HG03108 (cell line): Measurements from ENCODE around the gene GOLGA8S.
"Not testable (repeated sequence)": the region's sequence is repeated elsewhere in the genome, so short reads cannot be mapped to it uniquely, and the experiment has no call there.

Experiments used
- ATAC-seq: cut with Tn5 transposase; IDR thresholded peaks from one replicate; pipeline ENCODE4 v1.9.1; 2021; ENCODE audit warnings: moderate library complexity; ENCODE audit not compliant: unreplicated experiment

The GOLGA8S gene, protein sequence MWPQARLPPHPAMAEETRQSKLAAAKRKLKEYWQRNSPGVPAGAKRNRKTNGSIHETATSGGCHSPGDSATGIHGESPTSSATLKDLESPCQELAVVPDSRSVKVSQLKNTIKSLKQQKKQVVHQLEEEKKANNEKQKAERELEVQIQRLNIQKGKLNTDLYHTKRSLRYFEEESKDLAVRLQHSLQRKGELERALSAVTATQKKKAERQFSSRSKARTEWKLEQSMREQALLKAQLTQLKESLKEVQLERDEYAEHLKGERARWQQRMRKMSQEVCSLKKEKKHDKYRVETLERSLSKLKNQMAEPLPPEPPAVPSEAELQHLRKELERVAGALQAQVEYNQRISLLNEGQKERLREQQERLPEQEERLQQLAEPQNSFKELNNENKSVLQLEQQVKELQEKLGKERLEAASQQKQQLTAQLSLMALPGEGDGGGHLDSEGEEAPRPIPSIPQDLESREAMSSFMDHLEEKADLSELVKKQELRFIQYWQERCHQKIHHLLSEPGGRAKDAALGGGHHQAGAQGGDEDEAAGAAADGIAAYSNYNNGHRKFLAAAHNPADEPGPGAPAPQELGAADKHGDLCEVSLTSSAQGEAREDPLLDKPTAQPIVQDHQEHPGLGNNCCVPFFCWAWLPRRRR

DNA sequence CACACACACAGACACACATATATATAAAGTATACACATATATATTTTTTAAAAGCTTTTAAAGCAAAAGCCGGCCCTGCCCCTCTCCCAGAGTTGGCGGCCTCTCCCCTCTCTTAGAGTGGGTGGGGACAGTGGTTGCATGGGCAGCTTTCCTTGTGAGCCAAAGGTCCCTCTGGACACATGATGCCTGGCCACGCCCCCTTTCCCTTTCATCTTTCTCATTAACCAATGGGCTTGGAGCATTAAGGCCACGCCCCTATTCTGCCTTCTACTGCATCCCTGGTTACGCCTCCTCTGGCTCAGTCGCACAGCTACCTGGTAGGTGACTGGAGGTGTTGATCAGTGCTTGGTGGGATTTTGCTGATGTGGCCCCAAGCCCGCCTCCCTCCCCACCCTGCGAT, at the start of gene GOLGA8S:
GOLGA8S (plus strand) TSS at position 301 of the 400 bp plus-strand sequence; CDS start at position 363, 62 bp downstream.
- ATAC-seq = not testable (repeated sequence)

DNA sequence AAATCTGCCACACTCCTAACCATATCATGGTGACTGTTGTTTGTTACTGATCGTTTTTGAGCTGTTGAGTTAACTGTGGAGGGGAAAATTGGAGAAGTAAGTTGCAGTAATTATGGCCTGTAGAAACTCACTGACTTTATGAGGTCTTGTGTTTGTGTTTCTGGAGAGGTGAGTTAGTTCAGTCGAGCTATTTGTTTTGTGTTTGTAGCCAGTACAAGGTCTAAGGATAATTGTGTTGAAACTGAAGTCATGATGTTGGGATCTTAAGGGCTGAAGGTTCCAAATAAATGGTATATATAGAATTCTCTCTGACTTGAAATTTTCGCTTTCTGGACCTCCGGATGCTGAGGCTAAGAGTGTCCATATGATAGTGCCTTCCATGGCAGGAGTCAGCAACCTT, 49.7 kb upstream of the GOLGA8S start:
- not testable (repeated sequence) for ATAC-seq

DNA sequence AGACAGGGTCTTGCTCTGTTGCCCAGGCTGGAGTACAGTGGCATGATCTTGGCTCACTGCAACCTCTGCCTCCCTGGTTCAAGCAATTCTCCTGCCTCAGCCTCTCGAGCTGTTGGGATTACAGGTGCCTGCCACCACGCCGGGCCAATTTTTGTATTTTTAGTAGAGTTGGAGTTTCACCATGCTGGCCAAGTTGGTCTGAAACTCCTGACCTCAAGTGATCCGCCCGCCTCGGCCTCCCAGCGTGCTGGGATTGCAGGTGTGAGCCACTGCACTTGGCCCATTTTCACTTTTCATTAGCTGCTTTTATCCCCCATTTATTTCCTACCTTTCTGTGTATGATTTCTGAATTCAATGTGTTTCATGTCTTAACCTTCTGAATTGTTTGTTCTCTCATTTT, 48.6 kb upstream of the GOLGA8S start:
- not testable (repeated sequence) for ATAC-seq

DNA sequence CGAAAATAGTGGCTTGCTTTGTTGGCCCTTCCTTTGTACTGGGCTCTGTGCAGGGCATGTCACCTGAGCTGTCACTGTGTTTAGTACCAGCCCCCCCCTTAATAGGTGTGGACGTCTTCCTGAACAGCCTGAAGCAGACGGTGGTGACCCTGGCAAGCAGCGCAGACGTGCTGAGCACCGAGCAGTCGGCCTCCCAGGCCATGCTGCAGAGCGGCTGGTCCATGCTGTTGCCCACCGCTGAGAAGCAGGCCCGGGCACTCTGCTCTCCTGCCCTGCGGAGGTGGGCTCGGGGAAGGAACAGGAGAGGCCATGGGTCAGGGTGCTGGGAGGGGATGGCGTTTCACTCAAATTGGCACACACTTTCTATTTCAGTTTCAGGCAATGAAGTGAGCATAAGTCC, 43.3 kb upstream of the GOLGA8S start:
- ATAC-seq = not testable (repeated sequence)

DNA sequence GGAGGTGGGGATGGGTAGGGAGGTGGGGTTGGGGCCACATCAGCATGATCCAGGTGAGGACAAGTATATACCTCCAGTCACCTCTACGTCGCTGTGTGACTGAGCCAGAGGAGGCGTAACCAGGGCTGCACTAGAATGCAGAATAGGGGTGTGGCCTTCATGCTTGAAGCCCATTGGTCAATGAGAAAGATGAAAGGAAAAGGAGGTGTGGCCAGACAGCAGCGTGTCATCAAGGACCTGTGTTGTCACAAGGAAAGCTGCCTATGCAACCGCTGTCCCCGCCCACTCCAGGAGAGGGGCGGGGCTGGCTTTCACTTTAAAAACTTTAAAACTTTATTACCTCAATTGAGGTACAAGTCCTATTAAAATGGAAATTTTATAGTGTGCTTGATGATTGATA, 20.5 kb upstream of the GOLGA8S start, which contains the start of gene GOLGA6L26:
GOLGA6L26 (minus strand) TSS at position 101 of the 400 bp plus-strand sequence; CDS start at position 40, 61 bp downstream.
- not testable (repeated sequence) for ATAC-seq

DNA sequence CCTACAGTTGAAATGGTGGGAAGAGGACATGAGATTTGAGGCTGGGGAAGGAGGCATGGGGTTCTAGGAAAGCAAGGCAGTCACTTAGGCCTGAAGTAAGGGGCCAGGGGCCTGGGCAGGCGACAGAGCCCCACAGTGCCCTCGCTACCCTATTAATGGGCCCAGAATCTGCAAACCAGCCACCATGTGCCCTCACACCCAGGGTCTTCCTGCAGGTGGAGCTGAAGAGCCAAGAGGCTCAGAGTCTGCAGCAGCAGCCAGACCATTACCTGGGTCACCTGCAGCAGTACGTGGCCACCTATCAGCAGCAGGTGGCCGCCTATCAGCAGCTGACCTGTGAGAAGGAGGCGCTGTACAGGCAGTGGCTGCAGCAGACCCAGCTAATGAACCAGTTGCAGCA, 8.1 kb downstream of the GOLGA8S start:
- ATAC-seq = not testable (repeated sequence)

DNA sequence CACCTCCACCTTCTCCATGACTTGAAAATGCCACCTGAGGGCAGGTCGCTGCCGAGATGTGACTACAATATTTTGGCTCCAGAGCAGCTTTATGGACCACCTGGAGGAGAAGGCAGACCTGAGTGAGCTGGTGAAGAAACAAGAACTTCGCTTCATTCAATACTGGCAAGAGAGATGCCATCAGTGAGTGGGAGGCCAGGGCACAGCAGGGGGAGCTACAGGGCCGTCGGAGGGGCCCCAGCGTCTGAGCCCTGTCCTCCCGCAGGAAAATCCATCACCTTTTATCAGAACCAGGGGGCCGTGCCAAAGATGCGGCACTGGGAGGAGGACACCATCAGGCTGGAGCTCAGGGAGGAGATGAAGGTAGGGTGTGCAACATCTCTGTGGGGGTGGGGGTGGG, 9.7 kb downstream of the GOLGA8S start:
- not testable (repeated sequence) for ATAC-seq

DNA sequence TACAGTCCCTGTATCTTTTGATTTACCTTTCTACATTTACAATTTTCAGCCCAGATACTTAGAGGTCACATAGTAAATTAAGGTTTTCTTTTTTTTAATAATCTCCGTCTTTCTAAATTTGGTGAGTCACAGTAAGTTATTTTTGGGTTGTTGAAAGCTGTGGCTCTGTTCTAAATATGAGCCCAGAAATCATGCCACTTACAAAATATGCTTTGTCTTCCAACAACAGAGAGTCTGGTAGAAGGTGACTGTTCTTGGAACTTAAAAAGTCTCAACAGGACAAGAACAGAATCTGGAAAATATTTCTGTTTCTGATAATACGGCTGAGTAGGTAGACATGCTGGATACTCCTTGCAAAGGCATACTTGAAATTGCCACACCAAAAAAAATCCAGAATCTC, 16.0 kb downstream of the GOLGA8S start:
- no peak for ATAC-seq

DNA sequence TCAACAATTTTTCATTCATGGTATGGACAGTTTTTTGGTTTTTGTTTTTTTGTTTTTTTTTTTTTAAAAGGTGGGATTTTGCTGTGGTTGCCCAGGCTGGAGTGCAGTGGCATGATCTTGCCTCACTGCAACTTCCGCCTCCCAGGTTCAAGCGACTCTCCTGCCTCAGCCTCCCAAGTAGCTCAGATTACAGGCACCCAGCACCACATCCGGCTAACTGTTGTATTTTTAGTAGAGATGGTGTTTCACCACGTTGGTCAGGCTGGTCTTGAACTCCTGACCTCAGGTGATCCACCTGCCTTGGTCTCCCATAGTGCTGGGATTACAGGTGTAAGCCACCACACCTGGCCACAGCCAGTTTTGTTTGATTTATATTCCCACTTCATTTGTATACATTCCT, 16.6 kb downstream of the GOLGA8S start:
- not testable (repeated sequence) for ATAC-seq

DNA sequence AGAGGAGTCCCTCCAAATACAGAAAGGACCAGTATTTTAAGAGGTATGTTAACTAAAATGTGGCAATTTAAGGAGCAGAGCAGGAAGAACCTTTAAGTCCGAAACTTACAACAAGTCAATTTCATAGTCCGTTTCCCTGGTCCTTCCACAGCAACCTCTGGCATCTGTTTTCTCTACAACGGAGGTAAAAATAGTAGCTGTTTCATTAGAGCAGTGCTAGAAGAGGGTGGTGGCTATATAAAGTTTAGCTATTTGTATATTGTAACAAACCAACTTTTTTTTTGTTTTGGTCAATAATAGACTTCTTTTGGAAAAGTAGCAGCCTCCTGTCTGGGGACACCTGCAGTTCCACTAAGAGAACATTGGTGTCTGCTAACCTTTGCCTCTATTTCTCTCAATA, 17.3 kb downstream of the GOLGA8S start:
- not testable (repeated sequence) for ATAC-seq

DNA sequence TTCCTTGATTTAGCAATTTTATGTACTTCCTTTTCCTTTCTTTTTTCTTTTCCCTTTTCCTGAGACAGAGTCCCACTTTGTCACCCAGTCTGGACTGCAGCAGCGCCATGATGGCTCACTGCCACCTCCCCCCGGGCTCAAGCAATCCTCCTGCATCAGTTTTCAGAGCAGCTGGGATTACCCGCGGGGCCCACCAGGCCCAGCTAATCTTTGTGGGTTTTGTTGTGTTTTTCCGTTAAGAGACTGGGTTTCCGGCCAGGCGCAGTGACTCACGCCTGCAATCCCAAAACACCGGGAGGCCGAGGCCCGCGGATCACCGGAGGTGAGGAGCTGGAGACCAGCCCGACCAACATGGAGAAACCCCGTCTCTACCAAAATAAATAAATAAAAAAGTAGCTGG, 17.7 kb downstream of the GOLGA8S start:
- ATAC-seq = no peak

DNA sequence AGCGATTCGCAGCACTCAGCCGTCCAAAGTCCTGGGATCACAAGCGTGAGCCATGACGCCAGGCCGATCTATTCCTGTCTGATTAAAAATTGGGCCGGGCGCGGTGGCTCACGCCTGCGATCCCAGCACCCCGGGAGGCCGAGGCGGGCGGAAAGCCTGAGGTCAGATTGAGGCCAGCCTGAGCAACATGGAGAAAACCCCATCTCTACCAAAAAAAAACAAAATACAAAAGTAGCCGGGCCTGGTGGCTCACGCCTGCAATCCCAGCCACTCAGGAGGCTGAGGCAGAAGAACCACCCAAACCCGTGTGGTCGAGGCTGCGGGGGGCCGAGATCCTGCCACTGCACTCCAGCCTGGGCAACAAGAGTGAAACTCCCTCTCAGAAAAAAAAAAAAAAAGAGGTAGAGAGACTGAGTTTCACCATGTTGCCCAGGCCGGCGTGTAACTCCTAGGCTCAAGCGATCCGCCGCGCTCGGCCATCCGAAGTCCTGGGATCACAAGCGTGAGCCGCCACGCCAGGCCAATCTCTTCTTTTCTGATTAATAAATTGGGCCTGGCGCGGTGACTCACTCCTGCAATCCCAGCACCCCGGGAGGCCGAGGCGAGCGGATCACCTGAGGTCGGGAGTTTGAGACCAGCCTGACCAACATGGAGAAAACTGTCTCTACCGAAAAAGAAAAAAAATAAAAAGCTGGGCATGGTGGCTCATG, 18.5 kb downstream of the GOLGA8S start:
- not testable (repeated sequence) for ATAC-seq

DNA sequence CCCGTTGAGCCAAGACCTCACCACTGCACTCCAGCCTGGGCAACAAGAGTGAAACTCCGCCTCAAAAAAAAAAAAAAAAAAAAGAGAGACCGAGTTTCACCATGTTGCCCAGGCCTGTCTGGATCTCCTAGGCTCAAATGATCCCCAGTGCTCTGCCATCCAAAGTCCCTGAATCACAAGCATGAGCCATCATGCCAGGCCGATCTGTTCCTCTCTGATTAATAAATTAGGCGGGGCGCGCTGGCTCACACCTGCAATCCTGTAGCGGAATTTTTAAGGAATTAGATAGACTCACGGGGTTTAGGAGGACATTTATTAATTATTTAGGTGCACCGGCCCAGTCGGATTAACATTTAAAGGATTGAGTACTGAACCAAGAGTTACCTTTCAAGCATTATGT, 19.7 kb downstream of the GOLGA8S start:
- ATAC-seq = not testable (repeated sequence)

DNA sequence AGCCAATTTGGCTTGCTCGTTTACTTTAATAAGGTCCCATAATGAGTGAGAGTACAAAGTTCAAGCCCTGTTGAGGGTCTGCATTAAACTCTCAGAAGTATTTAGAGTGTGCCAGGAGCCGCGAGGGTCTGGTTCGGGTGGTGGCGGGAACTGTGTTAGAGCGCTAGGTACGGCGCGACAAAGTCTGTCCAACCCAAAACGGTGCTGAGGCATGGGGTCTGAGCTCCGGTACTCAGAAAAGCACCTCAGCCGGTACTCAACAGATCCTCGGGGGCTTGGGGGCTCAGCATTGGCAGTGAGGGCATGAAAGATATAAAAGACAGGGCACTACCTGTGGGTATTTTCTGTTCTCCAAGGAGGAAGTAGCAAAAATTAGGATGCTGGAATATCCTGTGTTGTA, 24.4 kb downstream of the GOLGA8S start:
- not testable (repeated sequence) for ATAC-seq

DNA sequence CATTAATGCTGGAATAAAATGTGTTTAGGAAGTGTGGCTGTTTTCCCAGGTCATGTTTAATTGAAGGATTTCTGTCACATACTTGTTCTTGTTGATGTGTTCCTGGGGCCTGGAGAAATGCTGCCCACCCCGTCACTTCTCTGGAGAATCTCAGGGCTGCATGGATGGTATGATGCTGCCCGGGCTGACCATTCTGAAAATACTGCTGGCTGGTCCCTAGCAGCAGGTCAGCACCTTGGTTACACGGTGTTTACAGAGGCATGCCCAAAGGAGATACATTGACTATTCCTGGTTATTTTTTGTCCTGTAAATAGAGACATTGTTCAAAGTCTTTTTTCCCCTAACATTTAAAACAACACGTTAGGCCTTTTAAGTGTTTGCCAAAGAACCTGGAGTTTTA, 26.2 kb downstream of the GOLGA8S start:
- ATAC-seq = not testable (repeated sequence)

DNA sequence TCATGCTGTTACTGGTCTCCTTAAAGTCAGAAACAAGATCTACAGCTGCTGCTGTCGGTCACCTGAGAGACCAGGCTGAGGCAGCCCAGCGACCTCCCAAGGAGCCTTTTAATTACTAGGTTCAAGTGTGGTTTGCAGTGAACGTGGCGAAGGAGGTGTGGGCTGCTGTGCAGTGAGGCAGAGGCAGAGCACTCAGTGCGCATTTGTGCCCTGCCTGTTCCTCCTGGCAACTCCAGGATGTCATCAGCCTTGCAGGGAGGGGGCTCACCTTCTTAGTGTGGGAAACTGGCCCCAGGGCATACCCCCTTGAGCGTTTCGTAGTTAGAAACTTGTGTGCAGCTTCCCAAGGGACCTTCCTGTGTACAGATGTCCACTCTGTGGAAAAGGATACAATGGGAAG, 26.6 kb downstream of the GOLGA8S start:
- ATAC-seq = not testable (repeated sequence)

DNA sequence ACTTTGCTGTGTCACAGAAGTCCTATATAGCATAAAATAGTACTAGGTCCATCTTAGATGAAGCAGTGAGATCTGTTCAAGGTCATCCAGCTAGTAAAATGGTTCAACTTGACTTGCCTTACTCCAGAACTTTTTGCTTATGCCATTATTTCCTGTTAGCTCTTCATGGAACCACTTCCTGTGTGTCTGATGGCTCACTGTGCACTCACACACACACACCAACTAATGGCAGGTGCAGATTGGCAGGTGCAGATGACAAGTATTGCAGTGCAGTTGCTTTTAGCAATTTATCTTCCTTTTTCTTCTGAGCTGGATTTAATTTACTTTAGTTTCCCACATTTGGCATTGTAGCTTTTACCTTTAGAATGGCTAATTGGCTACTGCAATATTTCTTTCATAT, 29.8 kb downstream of the GOLGA8S start:
- no peak for ATAC-seq

DNA sequence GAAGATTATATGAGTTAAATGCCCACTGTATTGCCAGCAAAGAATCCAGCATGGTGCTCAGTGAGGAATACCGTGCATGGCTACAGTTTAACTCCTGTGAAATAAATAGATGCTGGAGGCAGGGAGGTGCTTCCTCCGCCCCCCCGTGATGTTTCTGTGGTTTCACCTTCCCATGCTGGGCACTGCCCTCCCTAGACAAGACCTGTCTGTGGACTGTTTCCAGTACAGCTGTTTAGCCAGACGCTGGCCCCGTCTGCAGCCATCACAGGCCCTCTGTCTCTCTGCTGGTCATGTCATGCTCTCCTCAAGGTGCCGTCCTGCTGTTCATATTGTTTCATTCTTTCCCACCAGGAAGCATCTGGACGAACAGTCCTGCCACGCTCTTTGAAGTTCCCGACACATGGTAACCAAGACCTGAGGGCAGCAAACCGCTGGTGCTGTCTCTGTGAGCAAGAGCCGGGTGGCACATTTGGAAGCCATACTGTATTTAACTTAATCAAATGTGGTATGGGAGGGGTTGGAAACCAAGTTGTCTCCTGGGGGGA, 31.4 kb downstream of the GOLGA8S start:
- ATAC-seq = no peak

DNA sequence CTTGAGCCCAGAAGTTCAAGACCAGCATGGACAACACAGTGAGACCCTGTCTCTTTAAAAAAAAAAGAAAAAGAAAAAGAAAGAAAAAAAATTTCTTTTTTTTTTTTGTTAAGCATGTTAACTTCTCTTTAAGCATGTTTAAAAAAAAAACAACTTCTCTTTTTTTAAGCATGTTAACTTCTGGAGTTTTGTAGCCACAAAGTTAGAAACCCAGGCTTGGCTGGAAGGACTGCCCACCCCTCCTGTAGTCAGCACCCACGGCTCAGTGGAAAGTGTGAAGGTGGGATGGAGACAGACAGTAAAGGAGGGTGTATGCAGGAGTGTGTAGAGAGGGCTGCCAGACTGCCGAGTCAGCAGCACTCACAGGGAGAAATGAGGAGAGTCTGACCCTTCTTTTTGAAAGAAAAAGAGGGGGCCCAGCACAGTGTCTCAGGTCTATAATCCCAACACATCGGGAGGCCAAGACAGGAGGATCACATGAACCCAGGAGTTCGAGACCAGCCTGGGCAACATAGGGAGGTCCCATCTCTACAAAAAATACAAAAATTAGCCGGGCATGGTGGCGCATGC, 33.2 kb downstream of the GOLGA8S start:
- ATAC-seq = no peak

DNA sequence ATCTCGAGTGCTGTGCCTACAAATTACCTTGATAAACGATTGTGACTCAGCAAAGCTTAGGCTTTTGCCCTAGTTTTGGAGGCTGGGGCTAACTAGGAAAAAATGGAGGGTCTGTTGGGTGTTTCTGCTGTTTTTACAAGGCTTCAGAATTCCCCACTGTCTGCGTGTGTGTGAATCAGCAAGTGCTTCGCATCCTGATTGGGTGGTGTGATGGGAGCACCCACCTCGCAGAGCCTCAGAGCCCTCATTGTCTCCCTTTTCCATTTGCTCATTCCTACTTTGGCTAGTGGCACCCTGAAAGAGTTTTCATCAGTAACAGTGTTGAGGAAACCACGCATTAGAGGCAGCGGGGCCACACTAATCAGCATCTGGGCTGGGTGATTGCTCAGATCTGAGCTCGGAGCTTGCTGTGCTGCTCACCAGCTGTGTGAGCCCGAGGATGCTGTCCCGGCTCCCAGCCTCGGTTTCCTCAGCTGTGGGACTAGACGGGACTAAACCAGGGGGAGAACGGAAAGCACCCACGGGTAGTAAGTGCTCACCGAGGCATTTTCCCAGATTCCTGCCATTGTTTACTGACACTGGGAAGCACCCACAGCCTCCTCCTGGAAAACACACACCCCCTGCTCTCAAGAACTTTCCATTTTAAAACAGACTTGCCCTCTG, 40.6 kb downstream of the GOLGA8S start:
- ATAC-seq = no peak
